ENCODE results near the gene SLC37A1.

The SLC37A1 gene

GRCh38 chr21:42552407-42553336 is 39.0 kb downstream of the SLC37A1 start:
- TF ChIP-seq, protein P1, sequence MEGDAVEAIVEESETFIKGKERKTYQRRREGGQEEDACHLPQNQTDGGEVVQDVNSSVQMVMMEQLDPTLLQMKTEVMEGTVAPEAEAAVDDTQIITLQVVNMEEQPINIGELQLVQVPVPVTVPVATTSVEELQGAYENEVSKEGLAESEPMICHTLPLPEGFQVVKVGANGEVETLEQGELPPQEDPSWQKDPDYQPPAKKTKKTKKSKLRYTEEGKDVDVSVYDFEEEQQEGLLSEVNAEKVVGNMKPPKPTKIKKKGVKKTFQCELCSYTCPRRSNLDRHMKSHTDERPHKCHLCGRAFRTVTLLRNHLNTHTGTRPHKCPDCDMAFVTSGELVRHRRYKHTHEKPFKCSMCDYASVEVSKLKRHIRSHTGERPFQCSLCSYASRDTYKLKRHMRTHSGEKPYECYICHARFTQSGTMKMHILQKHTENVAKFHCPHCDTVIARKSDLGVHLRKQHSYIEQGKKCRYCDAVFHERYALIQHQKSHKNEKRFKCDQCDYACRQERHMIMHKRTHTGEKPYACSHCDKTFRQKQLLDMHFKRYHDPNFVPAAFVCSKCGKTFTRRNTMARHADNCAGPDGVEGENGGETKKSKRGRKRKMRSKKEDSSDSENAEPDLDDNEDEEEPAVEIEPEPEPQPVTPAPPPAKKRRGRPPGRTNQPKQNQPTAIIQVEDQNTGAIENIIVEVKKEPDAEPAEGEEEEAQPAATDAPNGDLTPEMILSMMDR (conservative IDR thresholded peaks at IDR 0.05) = no peak
- no peak for TF ChIP-seq ZFX (IDR thresholded peaks at IDR 0.05)
- H3K27ac ChIP-seq = no peak overlapping the region

DNA sequence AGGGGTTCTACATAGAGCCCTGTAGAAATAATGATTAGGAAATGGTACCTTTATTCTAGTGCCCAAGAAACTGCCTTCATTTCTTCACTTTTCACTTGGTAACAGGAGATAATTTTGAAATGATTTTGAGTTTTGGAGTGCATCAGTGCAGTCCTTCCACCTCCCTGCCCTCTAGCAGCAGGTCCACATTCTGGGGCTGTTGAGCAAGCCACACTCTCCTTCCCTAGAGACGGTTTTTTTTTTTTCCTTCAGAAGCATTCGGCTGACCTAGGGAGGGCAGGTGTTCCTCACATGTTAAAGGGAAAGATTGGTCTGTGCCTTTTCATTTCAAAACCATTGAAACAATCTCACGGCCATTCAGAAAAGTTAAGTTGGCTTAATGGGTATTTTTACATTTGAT is 39.8 kb downstream of the SLC37A1 start:
- no peak overlapping the region for H3K27ac ChIP-seq
- TF ChIP-seq, protein P1 (conservative IDR thresholded peaks at IDR 0.05) = peak; percentile 51
- no peak for TF ChIP-seq ZFX (IDR thresholded peaks at IDR 0.05)

DNA sequence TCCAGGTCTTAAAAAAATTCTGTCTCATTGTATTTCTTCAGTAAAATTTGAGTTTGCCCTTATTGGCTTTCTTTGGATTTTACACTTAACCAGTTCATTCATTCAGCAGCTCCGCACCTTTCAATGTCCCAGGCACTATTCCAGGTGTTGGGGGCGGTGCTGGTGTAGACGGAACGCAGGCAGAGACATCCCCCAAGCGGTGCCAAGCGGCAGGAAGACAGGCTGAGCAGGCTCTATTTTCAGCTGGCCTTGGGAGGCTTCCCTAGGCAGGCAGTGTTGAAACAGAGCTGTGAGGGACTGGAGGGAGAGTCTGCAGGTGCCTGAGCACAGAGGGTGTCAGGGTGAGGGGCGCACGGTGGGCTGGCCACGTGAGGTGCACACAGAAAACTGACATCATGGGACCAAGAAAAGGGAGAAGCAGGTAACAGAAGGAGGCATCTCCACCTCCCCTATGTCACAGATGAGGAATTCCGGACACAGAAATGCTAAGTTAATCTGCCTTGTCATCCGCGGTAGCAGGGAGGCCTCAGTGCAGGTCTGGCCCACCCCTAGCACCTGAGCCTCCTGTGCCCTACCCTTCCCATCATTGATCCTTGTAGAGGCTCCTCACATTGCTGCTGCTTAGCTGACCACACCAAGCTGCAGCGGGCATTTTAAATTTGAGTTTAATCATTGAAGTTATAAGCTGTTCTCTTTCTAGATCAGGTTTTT is 40.8 kb downstream of the SLC37A1 start:
- TF ChIP-seq, protein P1 (conservative IDR thresholded peaks at IDR 0.05) = no peak
- TF ChIP-seq ZFX (IDR thresholded peaks at IDR 0.05) = no peak
- no peak overlapping the region for H3K27ac ChIP-seq

GRCh38 chr21:42555756-42556438 is 42.2 kb downstream of the SLC37A1 start:
- TF ChIP-seq, protein P1 (conservative IDR thresholded peaks at IDR 0.05) = no peak
- no peak for TF ChIP-seq ZFX (IDR thresholded peaks at IDR 0.05)
- H3K27ac ChIP-seq = no peak overlapping the region

DNA sequence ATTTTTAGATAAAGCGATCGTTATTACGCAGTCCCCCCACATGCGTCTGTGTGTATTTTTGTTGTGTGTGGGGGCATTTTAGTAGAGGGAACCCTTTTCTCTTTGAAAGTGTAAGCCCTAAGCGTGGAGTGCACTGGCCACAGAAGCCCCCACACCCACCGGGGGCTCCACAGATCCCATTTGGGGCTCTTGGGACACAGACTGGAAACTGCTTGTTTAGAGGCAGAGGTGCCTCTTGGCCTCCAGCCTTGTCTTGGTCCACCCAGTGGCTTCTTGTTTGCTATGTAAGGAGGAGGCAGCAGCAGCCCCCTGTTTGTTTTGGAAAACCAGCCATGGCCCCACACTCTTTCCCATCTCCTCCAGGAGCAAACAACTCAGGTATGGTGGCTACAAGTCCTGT is 42.8 kb downstream of the SLC37A1 start:
- H3K27ac ChIP-seq = no peak overlapping the region
- TF ChIP-seq ZFX (IDR thresholded peaks at IDR 0.05) = no peak
- TF ChIP-seq, protein P1 (conservative IDR thresholded peaks at IDR 0.05) = no peak

GRCh38 chr21:42556960-42557359 is 43.3 kb downstream of the SLC37A1 start:
- H3K27ac ChIP-seq = no peak overlapping the region
- TF ChIP-seq, protein P1 (conservative IDR thresholded peaks at IDR 0.05) = no peak
- TF ChIP-seq ZFX (IDR thresholded peaks at IDR 0.05) = no peak

All from C4-2B (cell line).